ENCODE measurements around the gene NRTN.
"Not testable (repeated sequence)": the region's sequence is repeated elsewhere in the genome, so short reads cannot be mapped to it uniquely, and the experiment has no call there.

The NRTN gene

GRCh38 chr19:5804516-5805461 is at the start of gene NRTN:
NRTN (plus strand) TSS chr19:5805067; CDS start chr19:5824166, 19,099 bp downstream.
- Histone ChIP-seq H4K20me1 (no peaks in the 10 kb centered on the region), H3K4me3 (peak within 1 kb of the TSS; percentile 60), H3K9me3 (no peaks in the 10 kb centered on the region), H3K4me1 (peaks cover 58% of the 10 kb centered on the region), H3K36me3 (no peaks in the 10 kb centered on the region), H3K27me3 (peaks cover 26% of the 10 kb centered on the region), H3K27ac (0 out of 2 replicates have a peak within 1 kb of the TSS, but pooled peaks have one; percentile 8), H3K9ac (no peak within 1 kb of the TSS), H3K4me2 (peak within 1 kb of the TSS; percentile 90)
- TF ChIP-seq Cebpa-rat (IDR thresholded peaks at IDR 0.05) = no peak

GRCh38 chr19:5762608-5763217 is 42.2 kb upstream of the NRTN start:
- Histone ChIP-seq H3K36me3 (no peaks in the 10 kb centered on the region), H3K27ac (no peak overlapping the region), H3K4me3 (no peak overlapping the region), H3K27me3 (no peaks in the 10 kb centered on the region), H3K9ac (no peak overlapping the region), H3K9me3 (no peaks in the 10 kb centered on the region), H3K4me2 (no peak overlapping the region), H3K4me1 (peaks cover 15% of the 10 kb centered on the region), H4K20me1 (no peaks in the 10 kb centered on the region)
- no peak for TF ChIP-seq Cebpa-rat (IDR thresholded peaks at IDR 0.05)

- H3K27ac ChIP-seq = no peak overlapping the region
- H3K27me3 ChIP-seq = no peaks in the 10 kb centered on the region
- TF ChIP-seq Cebpa-rat (IDR thresholded peaks at IDR 0.05) = no peak
Observed at GRCh38 chr19:5765220-5765619, 39.6 kb upstream of the NRTN start.

GRCh38 chr19:5767949-5768348 is 36.9 kb upstream of the NRTN start:
- Histone ChIP-seq H4K20me1 (no peaks in the 10 kb centered on the region), H3K4me1 (peaks cover 49% of the 10 kb centered on the region), H3K9me3 (no peaks in the 10 kb centered on the region), H3K36me3 (no peaks in the 10 kb centered on the region), H3K4me3 (no peak overlapping the region), H3K27me3 (no peaks in the 10 kb centered on the region), H3K27ac (no peak overlapping the region), H3K4me2 (peak overlapping the region; percentile 50), H3K9ac (no peak overlapping the region)
- no peak for TF ChIP-seq Cebpa-rat (IDR thresholded peaks at IDR 0.05)

More at GRCh38 chr19:5765220-5765619, 39.6 kb upstream of the NRTN start:
- no peak overlapping the region for H3K4me2 ChIP-seq
- H3K9me3 ChIP-seq = no peaks in the 10 kb centered on the region
- H3K36me3 ChIP-seq = no peaks in the 10 kb centered on the region
- no peaks in the 10 kb centered on the region for H4K20me1 ChIP-seq
- H3K4me1 ChIP-seq = peaks cover 35% of the 10 kb centered on the region
- no peak overlapping the region for H3K4me3 ChIP-seq
- no peak overlapping the region for H3K9ac ChIP-seq

GRCh38 chr19:5772416-5772815 is 32.5 kb upstream of the NRTN start:
- H3K9ac ChIP-seq = no peak overlapping the region
- no peaks in the 10 kb centered on the region for H3K27me3 ChIP-seq
- no peak overlapping the region for H3K27ac ChIP-seq
- H3K9me3 ChIP-seq = no peaks in the 10 kb centered on the region
- peaks cover 48% of the 10 kb centered on the region for H3K4me1 ChIP-seq
- H3K4me3 ChIP-seq = no peak overlapping the region
- no peak for TF ChIP-seq Cebpa-rat (IDR thresholded peaks at IDR 0.05)
- H4K20me1 ChIP-seq = no peaks in the 10 kb centered on the region
- peak overlapping the region; percentile 40 for H3K4me2 ChIP-seq
- no peaks in the 10 kb centered on the region for H3K36me3 ChIP-seq

GRCh38 chr19:5773276-5773675 is 31.6 kb upstream of the NRTN start:
- no peak overlapping the region for H3K27ac ChIP-seq
- H3K4me3 ChIP-seq = no peak overlapping the region
- H3K36me3 ChIP-seq = no peaks in the 10 kb centered on the region
- peak overlapping the region; percentile 40; the same call in 1 of the 2 replicates for H3K4me2 ChIP-seq
- no peaks in the 10 kb centered on the region for H3K27me3 ChIP-seq
- H4K20me1 ChIP-seq = no peaks in the 10 kb centered on the region
- H3K9ac ChIP-seq = no peak overlapping the region
- H3K9me3 ChIP-seq = no peaks in the 10 kb centered on the region
- peaks cover 39% of the 10 kb centered on the region for H3K4me1 ChIP-seq
- no peak for TF ChIP-seq Cebpa-rat (IDR thresholded peaks at IDR 0.05)

- H3K4me2 ChIP-seq = no peak overlapping the region
- H3K4me3 ChIP-seq = no peak overlapping the region
- no peak overlapping the region for H3K9ac ChIP-seq
- H4K20me1 ChIP-seq = no peaks in the 10 kb centered on the region
- H3K4me1 ChIP-seq = peaks cover 22% of the 10 kb centered on the region
- no peak for TF ChIP-seq Cebpa-rat (IDR thresholded peaks at IDR 0.05)
- no peaks in the 10 kb centered on the region for H3K27me3 ChIP-seq
- H3K36me3 ChIP-seq = no peaks in the 10 kb centered on the region
- no peaks in the 10 kb centered on the region for H3K9me3 ChIP-seq
- H3K27ac ChIP-seq = no peak overlapping the region
Observed at GRCh38 chr19:5774921-5775320, 29.9 kb upstream of the NRTN start.

GRCh38 chr19:5775668-5776309 is 29.1 kb upstream of the NRTN start:
- H3K9me3 ChIP-seq = no peaks in the 10 kb centered on the region
- peaks cover 19% of the 10 kb centered on the region for H3K4me1 ChIP-seq
- no peak for TF ChIP-seq Cebpa-rat (IDR thresholded peaks at IDR 0.05)
- H3K4me3 ChIP-seq = no peak overlapping the region
- no peak overlapping the region for H3K4me2 ChIP-seq
- H3K9ac ChIP-seq = no peak overlapping the region
- no peaks in the 10 kb centered on the region for H3K36me3 ChIP-seq
- H3K27me3 ChIP-seq = no peaks in the 10 kb centered on the region
- H3K27ac ChIP-seq = no peak overlapping the region
- H4K20me1 ChIP-seq = no peaks in the 10 kb centered on the region

- H3K27me3 ChIP-seq = no peaks in the 10 kb centered on the region
- no peak for TF ChIP-seq Cebpa-rat (IDR thresholded peaks at IDR 0.05)
- no peak overlapping the region for H3K4me3 ChIP-seq
- H3K36me3 ChIP-seq = peaks cover 16% of the 10 kb centered on the region
- no peak overlapping the region for H3K27ac ChIP-seq
- H3K4me1 ChIP-seq = peaks cover under 1% of the 10 kb centered on the region; the same call in 1 of the 2 replicates
- no peak overlapping the region for H3K9ac ChIP-seq
- no peaks in the 10 kb centered on the region for H3K9me3 ChIP-seq
- no peak overlapping the region for H3K4me2 ChIP-seq
- no peaks in the 10 kb centered on the region for H4K20me1 ChIP-seq
Observed at GRCh38 chr19:5778402-5778801, 26.5 kb upstream of the NRTN start.

GRCh38 chr19:5780916-5781315 is 24.0 kb upstream of the NRTN start:
- peaks cover 11% of the 10 kb centered on the region for H4K20me1 ChIP-seq
- not testable (repeated sequence) for H3K9ac ChIP-seq, H3K4me3 ChIP-seq, H3K9me3 ChIP-seq, H3K4me2 ChIP-seq, H3K27me3 ChIP-seq, H3K27ac ChIP-seq, H3K4me1 ChIP-seq
- peaks cover 41% of the 10 kb centered on the region for H3K36me3 ChIP-seq
